Rectal smooth muscle tissue (tissue), 1 donor: ENCODE data around the gene SRGAP1.

ENCODE experiments used
- H3K27ac ChIP-seq: one replicate; pipeline ENCODE4 v1.7.0; 2013; ENCODE audit warnings: low read depth, low read length, inconsistent platforms
- H3K27me3 ChIP-seq: one replicate; pipeline ENCODE4 v1.7.0; 2013; ENCODE audit warnings: low read length; ENCODE audit not compliant: control insufficient read depth, insufficient read depth
- H3K36me3 ChIP-seq: one replicate; pipeline ENCODE4 v1.7.0; 2013; ENCODE audit warnings: low read length; ENCODE audit not compliant: control insufficient read depth, insufficient read depth
- H3K4me1 ChIP-seq: one replicate; pipeline ENCODE4 v1.7.0; 2013; ENCODE audit warnings: low read length; ENCODE audit not compliant: control insufficient read depth, insufficient read depth
- H3K4me3 ChIP-seq: one replicate; pipeline ENCODE4 v1.7.0; 2013; ENCODE audit warnings: low read length
- H3K9ac ChIP-seq: one replicate; pipeline ENCODE4 v1.7.0; 2013; ENCODE audit warnings: low read length

Gene SRGAP1

GRCh38 chr12:63940310-63941005 lies 96.0 kb downstream of the SRGAP1 start:
- no peaks in the 10 kb centered on the region for H3K27me3 ChIP-seq
- no peak overlapping the region for H3K4me3 ChIP-seq
- no peak overlapping the region for H3K9ac ChIP-seq
- H3K27ac ChIP-seq, result no peak overlapping the region
- H3K4me1 ChIP-seq, result no peaks in the 10 kb centered on the region
- H3K36me3 ChIP-seq, result peaks cover 2% of the 10 kb centered on the region

GRCh38 chr12:63941166-63941800 lies 96.8 kb downstream of the SRGAP1 start:
- no peak overlapping the region for H3K9ac ChIP-seq
- H3K36me3 ChIP-seq, result peaks cover 2% of the 10 kb centered on the region
- H3K27ac ChIP-seq, result no peak overlapping the region
- H3K4me3 ChIP-seq, result no peak overlapping the region
- no peaks in the 10 kb centered on the region for H3K27me3 ChIP-seq
- H3K4me1 ChIP-seq, result no peaks in the 10 kb centered on the region

- Histone ChIP-seq H3K27me3 (no peaks in the 10 kb centered on the region), H3K9ac (no peak overlapping the region), H3K4me3 (no peak overlapping the region), H3K27ac (no peak overlapping the region), H3K36me3 (peaks cover 2% of the 10 kb centered on the region), H3K4me1 (no peaks in the 10 kb centered on the region)
These were observed 97.4 kb downstream of the SRGAP1 start for GRCh38 chr12:63941879-63942278.

GRCh38 chr12:63942464-63943241 lies 98.2 kb downstream of the SRGAP1 start:
- no peak overlapping the region for H3K9ac ChIP-seq
- H3K27me3 ChIP-seq, result no peaks in the 10 kb centered on the region
- peaks cover 2% of the 10 kb centered on the region for H3K36me3 ChIP-seq
- no peak overlapping the region for H3K27ac ChIP-seq
- H3K4me3 ChIP-seq, result no peak overlapping the region
- H3K4me1 ChIP-seq, result no peaks in the 10 kb centered on the region

- no peak overlapping the region for H3K9ac ChIP-seq
- peaks cover 2% of the 10 kb centered on the region for H3K36me3 ChIP-seq
- H3K27me3 ChIP-seq, result no peaks in the 10 kb centered on the region
- H3K27ac ChIP-seq, result no peak overlapping the region
- H3K4me3 ChIP-seq, result no peak overlapping the region
- H3K4me1 ChIP-seq, result no peaks in the 10 kb centered on the region
These were observed 99.6 kb downstream of the SRGAP1 start for GRCh38 chr12:63944034-63944579.

- peaks cover 2% of the 10 kb centered on the region for H3K36me3 ChIP-seq
- H3K27me3 ChIP-seq, result no peaks in the 10 kb centered on the region
- no peak overlapping the region for H3K27ac ChIP-seq
- H3K4me3 ChIP-seq, result no peak overlapping the region
- no peaks in the 10 kb centered on the region for H3K4me1 ChIP-seq
- no peak overlapping the region for H3K9ac ChIP-seq
These were observed 100.2 kb downstream of the SRGAP1 start for GRCh38 chr12:63944586-63945228.

GRCh38 chr12:63945777-63946176 lies 101.3 kb downstream of the SRGAP1 start:
- Histone ChIP-seq H3K4me3 (no peak overlapping the region), H3K36me3 (peaks cover 2% of the 10 kb centered on the region), H3K9ac (no peak overlapping the region), H3K27ac (no peak overlapping the region), H3K27me3 (no peaks in the 10 kb centered on the region), H3K4me1 (no peaks in the 10 kb centered on the region)

- no peak overlapping the region for H3K27ac ChIP-seq
- H3K4me1 ChIP-seq, result no peaks in the 10 kb centered on the region
- no peak overlapping the region for H3K9ac ChIP-seq
- H3K4me3 ChIP-seq, result no peak overlapping the region
- no peaks in the 10 kb centered on the region for H3K36me3 ChIP-seq
- H3K27me3 ChIP-seq, result no peaks in the 10 kb centered on the region
These were observed 103.7 kb downstream of the SRGAP1 start for GRCh38 chr12:63948211-63948610.

GRCh38 chr12:63949902-63950301 lies 105.4 kb downstream of the SRGAP1 start:
- Histone ChIP-seq H3K36me3 (no peaks in the 10 kb centered on the region), H3K4me1 (no peaks in the 10 kb centered on the region), H3K27ac (no peak overlapping the region), H3K9ac (no peak overlapping the region), H3K4me3 (no peak overlapping the region), H3K27me3 (no peaks in the 10 kb centered on the region)

- Histone ChIP-seq H3K36me3 (no peaks in the 10 kb centered on the region), H3K27me3 (no peaks in the 10 kb centered on the region), H3K9ac (no peak overlapping the region), H3K4me3 (no peak overlapping the region), H3K27ac (no peak overlapping the region), H3K4me1 (no peaks in the 10 kb centered on the region)
These were observed 108.5 kb downstream of the SRGAP1 start for GRCh38 chr12:63952995-63953394.

- no peaks in the 10 kb centered on the region for H3K4me1 ChIP-seq
- no peak overlapping the region for H3K4me3 ChIP-seq
- H3K27ac ChIP-seq, result peak overlapping the region; percentile 8
- no peaks in the 10 kb centered on the region for H3K27me3 ChIP-seq
- no peak overlapping the region for H3K9ac ChIP-seq
- no peaks in the 10 kb centered on the region for H3K36me3 ChIP-seq
These were observed 111.5 kb downstream of the SRGAP1 start for GRCh38 chr12:63955831-63956666.
